DMS53 (cell line): ENCODE results near the gene RAB21.
"Not testable (repeated sequence)": the region's sequence is repeated elsewhere in the genome, so short reads cannot be mapped to it uniquely, and the experiment has no call there.

Source experiments
- DNase-seq: peaks from one replicate; lab custom pipeline; 2025; lab: John Stamatoyannopoulos, UW

RAB21 gene

GRCh38 chr12:71752891-71753290 lies 1.8 kb upstream of the RAB21 start:
- DNase-seq, result peak; percentile 20

GRCh38 chr12:71755146-71755892 lies 656 bp downstream of the RAB21 start:
- DNase-seq, result peak; percentile 74

- no peak for DNase-seq
Measured at GRCh38 chr12:71756054-71756690, 1.5 kb downstream of the RAB21 start.

GRCh38 chr12:71759941-71760340 lies 5.3 kb downstream of the RAB21 start:
- no peak for DNase-seq

GRCh38 chr12:71760471-71760870 lies 5.8 kb downstream of the RAB21 start:
- no peak for DNase-seq

GRCh38 chr12:71761354-71761753 lies 6.7 kb downstream of the RAB21 start:
- not testable (repeated sequence) for DNase-seq

- no peak for DNase-seq
Measured at GRCh38 chr12:71763677-71764379, 9.2 kb downstream of the RAB21 start.

GRCh38 chr12:71764587-71765321 lies 10.1 kb downstream of the RAB21 start:
- DNase-seq, result no peak

- no peak for DNase-seq
Measured at GRCh38 chr12:71766202-71766601, 11.5 kb downstream of the RAB21 start.

- DNase-seq, result no peak
Measured at GRCh38 chr12:71767183-71767582, 12.5 kb downstream of the RAB21 start.

GRCh38 chr12:71768900-71769299 lies 14.2 kb downstream of the RAB21 start:
- no peak for DNase-seq

GRCh38 chr12:71771069-71771468 lies 16.4 kb downstream of the RAB21 start:
- DNase-seq, result no peak

GRCh38 chr12:71772735-71773134 lies 18.1 kb downstream of the RAB21 start:
- no peak for DNase-seq

- DNase-seq, result peak; percentile 83
Measured at GRCh38 chr12:71780237-71780822, 25.7 kb downstream of the RAB21 start.

- no peak for DNase-seq
Measured at GRCh38 chr12:71782017-71782416, 27.4 kb downstream of the RAB21 start.

- no peak for DNase-seq
Measured at GRCh38 chr12:71786829-71787228, 32.2 kb downstream of the RAB21 start.

- no peak for DNase-seq
Measured at GRCh38 chr12:71787580-71787979, 32.9 kb downstream of the RAB21 start.

- no peak for DNase-seq
Measured at GRCh38 chr12:71790331-71790730, 35.7 kb downstream of the RAB21 start.

GRCh38 chr12:71791473-71792150 lies 36.9 kb downstream of the RAB21 start:
- DNase-seq, result no peak

- no peak for DNase-seq
Measured at GRCh38 chr12:71792599-71792998, 37.9 kb downstream of the RAB21 start.

GRCh38 chr12:71795901-71796300 lies 41.2 kb downstream of the RAB21 start:
- no peak for DNase-seq
